SK-N-DZ (cell line): ENCODE data around the gene HNRNPH1.

Experiments
- DNase-seq: peaks from one replicate; pipeline ENCODE4 v3.0.0-alpha.2; 2015; ENCODE audit warnings: low spot score
- small RNA-seq, 2 experiments: library from RNA; depleted of rRNA; stranded (forward); fragments of <200 nt; gene quantifications; one replicate each; pipeline ENCODE3, GENCODE V24; 2014

HNRNPH1 gene

DNA sequence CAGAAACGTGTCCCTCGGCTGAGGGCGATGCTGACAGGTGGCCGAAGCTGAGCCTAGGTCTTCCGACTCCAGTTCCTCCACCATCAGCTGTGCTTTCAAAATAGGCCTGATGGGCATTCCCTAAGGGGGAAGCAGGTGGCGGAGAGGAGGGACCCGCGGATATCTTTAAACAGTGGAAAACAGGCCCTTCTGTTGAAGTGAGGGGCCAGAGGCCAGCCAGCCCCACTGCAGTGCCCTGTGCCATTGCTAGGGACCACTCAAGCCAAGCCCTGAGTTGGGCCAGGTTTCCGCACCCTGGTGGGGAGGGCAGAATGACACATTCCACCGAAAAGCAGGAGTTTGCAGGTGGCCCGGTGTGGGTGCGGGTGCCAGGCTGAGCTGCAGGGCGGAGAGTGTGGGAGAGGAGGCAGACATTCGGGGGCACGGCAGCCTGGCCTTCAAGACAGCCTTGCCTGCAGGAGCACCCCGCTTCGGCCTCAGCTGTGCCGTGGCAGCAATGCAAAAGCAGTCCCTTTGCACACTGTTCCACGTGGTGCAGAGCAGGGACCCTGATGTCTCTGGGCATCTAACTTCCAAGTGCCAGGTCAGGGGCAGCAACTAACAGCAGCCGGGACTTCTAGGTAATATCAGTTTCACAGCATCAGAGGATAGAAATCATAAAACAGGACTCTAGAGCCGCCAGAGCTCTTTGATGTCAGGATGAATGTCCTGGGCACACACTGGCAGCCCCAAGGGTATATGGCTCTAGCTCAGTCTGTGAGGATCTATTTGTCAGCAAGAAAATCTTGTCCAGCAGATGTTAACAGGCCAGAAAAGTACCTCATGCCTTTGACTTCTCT is 17.2 kb downstream of the HNRNPH1 start:
- no peak for DNase-seq

DNA sequence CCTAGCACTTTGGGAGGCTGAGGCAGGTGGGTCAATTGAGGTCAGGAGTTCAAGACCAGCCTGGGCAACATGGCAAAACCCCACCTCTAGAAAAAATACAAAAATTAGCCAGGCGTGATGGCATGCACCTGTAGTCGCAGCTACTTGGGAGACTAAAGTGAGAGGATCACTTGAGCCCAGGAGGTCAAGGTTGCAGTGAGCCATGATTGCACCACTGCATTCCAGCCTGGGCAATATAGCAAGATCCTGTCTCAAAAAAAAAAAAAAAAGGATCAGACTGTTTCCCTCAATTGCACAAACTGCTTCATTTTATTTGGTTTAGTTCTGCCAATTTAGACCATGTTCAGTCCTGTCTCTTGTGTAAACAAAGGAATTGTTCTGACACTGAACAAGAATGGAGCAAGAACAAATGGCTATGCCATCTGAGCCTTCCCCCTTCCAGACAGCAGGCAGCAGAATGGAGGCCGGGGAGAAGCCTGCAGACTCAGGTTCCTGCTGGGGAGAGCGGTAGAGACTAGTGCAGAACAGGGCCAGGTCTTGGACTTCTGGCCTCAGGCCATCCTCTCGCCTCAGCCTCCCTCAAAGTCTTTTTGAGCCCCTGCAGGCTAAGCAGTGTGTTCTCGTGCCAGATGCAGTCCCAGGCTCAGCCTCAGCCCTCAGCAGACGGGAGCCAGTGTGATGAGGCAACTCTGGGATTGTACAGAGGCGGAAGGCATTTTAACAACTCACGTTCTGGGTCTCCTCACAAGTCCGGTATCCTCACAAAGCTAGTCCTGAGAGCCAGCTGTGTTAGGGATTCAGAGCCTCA is 18.2 kb downstream of the HNRNPH1 start:
- DNase-seq: no peak

DNA sequence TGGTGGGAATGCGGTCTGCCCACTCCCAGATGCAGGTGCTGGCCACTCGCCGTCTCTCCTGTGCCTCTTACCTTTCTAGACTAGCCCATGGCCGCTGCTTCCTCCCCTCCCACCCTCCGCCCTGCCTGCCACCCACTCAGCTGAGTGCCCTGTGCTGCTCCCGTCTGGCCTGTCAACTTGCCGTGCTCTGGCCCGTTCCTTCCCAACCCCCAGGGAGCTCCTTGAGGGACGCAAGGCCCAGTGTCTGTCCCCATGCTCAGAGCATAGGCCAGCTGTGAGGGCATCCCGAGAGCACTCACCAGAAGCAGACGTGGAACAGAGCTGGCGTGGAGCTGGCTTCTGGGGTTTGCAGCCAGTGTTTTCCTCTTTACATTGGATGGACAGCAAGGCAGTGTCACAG is 20.2 kb downstream of the HNRNPH1 start:
- no peak for DNase-seq

DNA sequence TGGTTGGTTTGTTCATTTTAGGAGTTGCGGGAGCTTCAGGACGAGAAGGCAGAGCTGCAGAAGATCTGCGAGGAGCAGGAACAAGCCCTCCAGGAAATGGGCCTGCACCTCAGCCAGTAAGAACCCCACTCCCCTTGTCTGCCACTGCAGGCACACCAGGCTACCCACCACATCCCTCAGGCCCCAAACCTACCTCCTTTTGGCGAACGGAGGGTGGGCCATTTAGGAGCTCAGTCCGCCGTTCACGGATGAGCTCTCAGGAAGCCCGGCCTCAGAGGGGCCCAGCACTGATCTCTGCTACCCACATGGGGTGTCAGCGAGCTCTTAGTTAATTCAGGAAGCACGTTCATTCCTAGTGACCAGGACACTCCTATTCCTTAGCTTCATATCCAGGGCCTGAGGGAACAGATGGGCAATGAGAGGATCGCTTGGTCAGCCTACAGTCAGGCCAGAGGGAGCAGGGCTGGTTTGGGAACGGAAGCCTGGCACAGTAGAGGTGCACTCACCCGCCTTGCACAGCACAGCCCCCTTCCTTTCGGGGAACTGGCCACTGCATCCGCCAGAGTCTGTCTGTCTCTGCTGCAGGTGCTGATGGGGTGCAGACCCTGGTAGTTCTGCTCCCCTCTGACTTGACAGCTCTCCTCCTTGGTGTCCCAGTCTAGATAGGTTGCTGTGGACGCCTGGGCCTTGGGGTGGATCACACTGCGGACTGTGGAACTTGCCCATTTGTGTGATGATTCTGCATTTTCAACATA is 21.4 kb downstream of the HNRNPH1 start:
- no peak for DNase-seq

DNA sequence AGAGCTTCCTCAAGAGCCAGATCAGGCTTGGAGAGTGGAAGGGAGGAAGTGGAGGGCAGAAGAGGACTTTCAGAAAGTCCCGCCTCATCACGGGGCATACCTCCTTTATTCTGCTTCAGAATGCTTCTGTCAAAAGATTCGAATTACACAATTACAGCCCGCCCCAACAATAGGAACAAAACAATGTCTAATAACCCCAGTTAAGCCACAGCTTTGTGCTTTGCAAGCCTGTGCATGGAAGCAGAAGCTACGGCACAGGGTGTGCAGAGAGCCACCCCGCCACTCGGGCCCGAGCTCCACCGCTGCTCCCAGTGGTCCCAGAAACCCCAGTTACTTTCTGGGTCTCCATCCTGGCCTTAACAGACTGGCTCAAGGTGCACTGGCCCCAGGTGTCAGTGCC is 23.5 kb downstream of the HNRNPH1 start:
- no peak for DNase-seq

DNA sequence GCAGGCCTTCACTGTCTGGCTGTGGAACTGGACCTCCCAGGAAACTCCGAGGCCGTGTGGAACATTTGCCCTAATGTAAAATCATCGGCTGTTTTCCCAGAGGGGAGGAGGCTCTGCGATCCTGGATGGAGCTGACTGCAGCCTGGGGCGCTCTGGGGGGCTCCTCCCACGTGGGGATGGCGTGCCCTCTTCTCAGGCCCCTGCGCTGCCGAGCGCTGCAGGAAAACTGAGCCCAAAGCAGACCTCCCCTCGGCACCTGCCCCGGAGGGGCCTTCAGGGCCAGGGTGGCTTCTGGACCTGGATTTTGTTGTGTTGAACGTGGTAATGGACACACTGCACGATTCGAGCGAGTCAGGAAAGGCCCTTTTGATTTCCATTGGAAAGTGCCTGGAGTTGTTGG is 23.9 kb downstream of the HNRNPH1 start:
- no peak for DNase-seq

DNA sequence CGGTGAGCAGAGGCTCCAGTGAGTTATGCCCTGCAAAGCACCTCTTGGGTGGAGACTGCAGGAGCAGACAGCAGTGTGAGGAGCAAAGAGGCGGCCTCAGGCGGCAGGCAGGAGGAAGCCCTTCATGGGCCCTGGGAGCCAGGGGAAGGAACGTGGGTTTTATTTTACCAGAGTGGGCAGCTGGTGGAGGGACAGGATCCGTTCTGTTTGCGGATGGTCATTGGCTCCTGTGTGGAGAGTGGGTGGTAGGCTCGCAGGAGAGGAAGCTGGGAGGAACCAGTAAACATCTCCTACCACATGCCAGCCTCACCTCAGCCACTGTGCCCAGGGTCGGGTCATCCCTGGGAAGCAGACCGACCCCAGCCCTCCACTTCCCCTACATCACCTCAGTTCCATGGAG is 24.4 kb downstream of the HNRNPH1 start:
- DNase-seq: no peak

DNA sequence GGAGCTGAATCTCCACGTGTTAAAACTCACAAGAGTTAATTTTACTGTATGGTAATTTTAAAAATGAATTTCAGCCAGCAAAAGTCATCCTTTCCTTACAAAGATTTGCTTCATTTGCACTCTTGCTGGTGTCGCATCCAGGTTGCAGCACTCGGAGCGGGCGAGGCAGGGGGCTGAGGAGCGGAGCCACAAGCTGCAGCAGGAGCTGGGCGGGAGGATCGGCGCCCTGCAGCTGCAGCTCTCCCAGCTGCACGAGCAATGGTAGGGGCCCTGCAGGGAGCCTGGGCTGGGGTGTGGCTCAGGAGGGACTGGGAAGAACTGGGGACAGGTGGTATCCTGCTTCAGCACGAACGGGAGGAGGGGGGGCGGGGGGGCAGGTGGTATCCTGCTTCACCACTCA is 27.1 kb downstream of the HNRNPH1 start:
- no peak for DNase-seq

DNA sequence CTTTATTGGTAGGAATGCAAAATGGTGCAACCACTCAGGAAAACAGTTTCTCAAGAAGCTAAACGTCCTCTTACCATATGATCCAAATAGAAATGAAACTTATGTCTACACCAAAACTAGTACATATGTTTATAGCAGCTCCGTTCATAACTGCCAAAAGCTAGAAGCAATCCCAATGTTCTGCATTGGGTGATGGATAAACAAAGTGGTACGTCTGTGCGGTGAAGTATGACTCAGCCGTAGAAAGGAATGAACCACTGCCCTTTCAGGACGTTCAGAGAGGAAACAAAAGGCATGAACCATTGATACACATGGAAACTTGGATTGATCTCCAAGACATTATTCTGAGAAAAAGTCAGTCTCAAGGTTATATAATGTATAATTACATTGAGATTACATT is 27.6 kb downstream of the HNRNPH1 start:
- no peak for DNase-seq

DNA sequence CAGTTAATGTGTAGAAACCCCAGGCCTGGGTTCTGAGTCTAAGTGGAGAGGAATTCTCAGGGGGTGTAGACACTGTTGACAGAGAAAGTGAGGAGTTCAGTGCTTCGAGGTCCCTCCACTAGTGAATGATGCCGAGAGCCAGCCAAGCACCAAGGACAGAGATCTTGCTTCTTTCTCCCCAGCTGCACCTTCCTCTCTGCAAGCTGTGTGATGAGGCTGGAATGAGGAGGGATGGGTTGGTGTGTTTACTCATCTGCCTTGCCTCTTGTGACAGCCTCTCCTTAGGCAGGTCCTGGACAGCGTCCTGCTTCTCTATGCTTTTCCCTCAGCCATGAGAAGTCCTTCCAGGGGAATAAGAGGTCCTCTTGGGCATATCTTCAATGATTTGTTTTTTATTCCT is 35.3 kb downstream of the HNRNPH1 start:
- no peak for DNase-seq

DNA sequence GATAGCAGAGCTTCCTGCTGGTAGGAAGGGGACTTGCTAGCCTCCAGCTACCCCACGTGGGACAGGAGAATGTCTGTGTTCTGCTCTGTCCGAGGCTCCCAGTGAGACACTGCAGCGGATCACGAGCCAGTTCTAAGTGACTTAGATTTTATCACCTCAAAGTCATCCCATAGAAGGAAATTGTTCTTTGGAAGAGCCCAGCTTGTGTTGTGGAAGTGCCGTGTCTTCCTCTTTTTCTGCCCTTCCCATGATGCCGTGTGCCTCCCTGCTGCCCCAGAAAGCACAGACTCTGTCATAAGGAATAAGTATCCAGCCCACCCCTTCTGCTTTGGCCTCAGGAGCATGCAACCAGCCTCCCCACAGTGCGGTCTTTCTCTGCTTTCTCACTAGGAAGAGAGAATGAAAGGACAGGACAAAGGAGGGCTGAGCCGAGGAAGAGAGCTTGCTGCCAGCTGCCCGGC is 37.5 kb downstream of the HNRNPH1 start:
- DNase-seq: no peak

DNA sequence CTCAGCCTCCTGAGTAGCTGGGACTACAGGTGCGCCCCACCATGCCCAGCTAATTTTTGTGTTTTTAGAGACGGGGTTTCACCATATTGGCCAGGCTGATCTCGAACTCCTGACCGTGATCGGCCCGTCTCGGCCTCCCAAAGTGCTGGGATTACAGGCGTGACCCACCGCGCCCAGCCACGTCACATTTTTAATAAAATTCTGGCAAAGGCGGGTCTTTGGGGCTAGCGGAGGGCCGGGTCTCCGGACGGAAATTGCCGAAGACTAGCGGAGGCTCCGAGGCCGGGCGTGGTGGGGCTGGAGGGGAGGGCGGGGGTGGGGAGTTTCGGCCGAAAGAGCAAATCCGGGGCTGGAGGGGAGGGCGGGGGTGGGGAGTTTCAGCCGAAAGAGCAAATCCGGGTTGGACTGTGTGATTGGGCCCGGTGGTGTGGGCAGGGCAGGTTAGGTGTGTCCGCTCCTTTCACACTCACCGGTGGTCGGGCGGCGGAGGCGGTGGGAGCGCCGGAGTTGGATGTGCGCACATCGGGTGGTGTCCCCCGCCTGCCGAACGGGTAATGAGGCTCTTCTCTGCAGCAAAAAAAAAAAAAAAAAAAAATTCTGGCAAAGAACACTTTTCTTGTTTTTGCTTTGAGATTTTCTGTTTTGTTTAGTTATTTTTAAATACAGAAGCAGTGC is 46.0 kb downstream of the HNRNPH1 start:
- no peak for DNase-seq

DNA sequence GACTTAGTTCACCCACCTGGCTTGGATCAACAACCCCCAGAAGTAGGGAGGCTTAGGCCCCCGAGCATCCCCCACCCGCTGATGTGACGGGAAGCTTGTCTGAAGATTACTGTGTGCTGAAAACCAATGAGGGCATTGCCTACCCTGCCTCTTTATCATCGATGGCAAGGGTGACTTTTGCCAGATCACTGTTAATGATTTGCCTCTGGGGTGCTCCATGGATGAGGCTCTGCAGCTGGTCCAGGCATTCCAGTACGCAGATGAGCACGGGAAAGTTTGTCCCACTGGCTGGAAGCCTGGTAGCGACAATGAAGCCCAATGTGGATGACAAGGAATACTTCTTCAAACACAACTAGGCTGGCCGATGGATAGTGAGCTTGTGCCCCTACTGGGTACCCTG is 51.1 kb downstream of the HNRNPH1 start:
- DNase-seq: no peak

DNA sequence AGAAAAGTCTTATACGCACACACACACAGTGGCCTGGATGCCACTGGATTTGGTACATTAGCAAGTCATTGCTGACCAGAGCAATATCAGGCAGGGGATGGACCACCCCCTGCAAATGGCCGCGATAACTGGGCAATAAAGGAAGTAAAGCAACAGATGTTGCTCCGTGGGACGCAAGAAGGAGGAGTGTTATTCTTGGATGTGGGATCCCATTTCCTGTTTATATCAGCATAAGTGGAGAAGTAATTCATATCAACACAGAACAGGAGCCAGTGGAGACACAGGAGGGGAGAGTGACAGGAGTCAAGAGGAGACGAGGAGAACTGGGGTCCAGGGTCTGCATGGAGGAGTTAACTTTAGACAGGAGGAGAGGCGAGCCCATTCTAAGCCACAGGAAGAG is 54.8 kb downstream of the HNRNPH1 start:
- no peak for DNase-seq

DNA sequence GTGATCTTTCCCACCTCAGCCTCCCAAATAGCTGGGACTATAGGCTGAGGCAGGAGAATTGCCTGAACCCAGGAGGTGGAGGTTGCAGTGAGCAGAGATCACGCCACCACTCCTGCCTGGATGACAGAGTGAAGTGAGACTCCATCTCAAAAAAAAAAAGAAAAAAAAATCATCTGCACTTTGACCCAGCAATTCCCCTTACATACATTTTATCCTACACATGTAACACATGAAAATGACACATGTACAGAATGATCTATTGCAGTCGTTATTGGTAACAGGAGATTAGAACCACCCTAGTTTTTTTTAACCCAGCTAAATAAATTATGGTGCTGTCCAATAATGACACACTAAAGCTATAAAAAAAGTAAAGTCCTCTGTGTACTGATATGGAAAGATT is 58.9 kb downstream of the HNRNPH1 start:
- no peak for DNase-seq

Small RNA genes lying within 50 kb of the gene (small RNA-seq; reads per million reads assigned to genes)
- 0 reads per million in 2 experiments for gene RF00017
